ENCODE data around the gene HTR4.

Gene HTR4

GRCh38 chr5:148651528-148651927, 2.8 kb downstream of the HTR4 start:
- Mint-ChIP-seq H3K27ac (ENCODE audit: low read depth) (no peak overlapping the region), H3K4me3 (no peak overlapping the region), H3K4me1 (no peaks in the 10 kb centered on the region), H3K36me3 (ENCODE audit: insufficient read depth) (peaks cover 2% of the 10 kb centered on the region), H3K27me3 (peaks cover 78% of the 10 kb centered on the region), H3K9me3 (no peaks in the 10 kb centered on the region)
- ATAC-seq (replicated peaks; ENCODE audit: extremely low read depth, poor library complexity, severe bottlenecking) (no peak), DNase-seq (ENCODE audit: low spot score in 2 of 2) (no peak)

- DNase-seq (ENCODE audit: low spot score in 2 of 2) (no peak), ATAC-seq (replicated peaks; ENCODE audit: extremely low read depth, poor library complexity, severe bottlenecking) (no peak)
- Mint-ChIP-seq H3K4me1 (no peaks in the 10 kb centered on the region), H3K36me3 (ENCODE audit: insufficient read depth) (no peaks in the 10 kb centered on the region), H3K9me3 (no peaks in the 10 kb centered on the region), H3K27ac (ENCODE audit: low read depth) (no peak overlapping the region), H3K27me3 (peaks cover 76% of the 10 kb centered on the region), H3K4me3 (no peak overlapping the region)
Observed at GRCh38 chr5:148645527-148645926, 8.8 kb downstream of the HTR4 start.

DNA sequence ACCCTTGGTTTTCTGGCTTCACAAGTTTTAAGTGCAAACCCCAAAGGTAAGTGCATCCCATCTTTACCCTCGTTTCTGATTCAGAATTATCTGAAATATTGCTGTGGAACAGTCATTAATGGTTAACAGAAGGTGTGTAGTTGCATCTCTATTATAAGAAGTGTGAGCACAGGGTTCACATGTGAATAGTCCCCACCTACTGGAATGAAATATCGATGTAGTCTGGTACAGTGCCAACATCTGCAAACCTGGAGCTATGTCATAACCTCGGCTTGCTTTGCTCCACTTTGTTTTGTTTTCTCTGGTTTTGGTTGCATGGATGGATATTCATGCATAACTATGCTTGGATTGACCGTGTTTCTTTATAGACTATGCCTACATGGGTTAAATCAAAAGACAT, 12.6 kb downstream of the HTR4 start:
- Mint-ChIP-seq H3K36me3 (ENCODE audit: insufficient read depth) (no peaks in the 10 kb centered on the region), H3K27ac (ENCODE audit: low read depth) (no peak overlapping the region), H3K9me3 (no peaks in the 10 kb centered on the region), H3K4me3 (no peak overlapping the region), H3K27me3 (peaks cover 93% of the 10 kb centered on the region), H3K4me1 (no peaks in the 10 kb centered on the region)
- DNase-seq (ENCODE audit: low spot score in 2 of 2) (no peak), ATAC-seq (replicated peaks; ENCODE audit: extremely low read depth, poor library complexity, severe bottlenecking) (no peak)

DNA sequence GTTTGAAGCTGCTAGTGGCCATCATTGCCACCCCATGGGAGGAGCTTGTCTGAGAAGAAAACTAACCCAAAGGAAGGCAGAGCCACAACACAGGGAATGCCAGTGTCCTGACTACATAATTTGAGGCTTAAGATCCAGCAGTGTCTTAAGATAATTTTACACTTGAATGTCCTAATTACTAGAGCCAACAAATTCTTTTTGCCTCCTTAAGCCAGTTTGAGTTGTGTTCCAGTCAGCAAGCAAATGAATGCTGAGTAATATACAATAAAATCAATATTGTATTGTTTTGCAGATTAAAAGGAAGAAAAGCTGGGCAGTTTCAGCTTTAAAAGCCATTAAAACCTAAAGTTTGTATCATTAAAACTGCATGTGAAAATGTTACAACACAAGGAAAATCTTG, 13.9 kb downstream of the HTR4 start:
- Mint-ChIP-seq H3K9me3 (no peaks in the 10 kb centered on the region), H3K27ac (ENCODE audit: low read depth) (no peak overlapping the region), H3K27me3 (peaks cover 84% of the 10 kb centered on the region), H3K36me3 (ENCODE audit: insufficient read depth) (no peaks in the 10 kb centered on the region), H3K4me3 (no peak overlapping the region), H3K4me1 (no peaks in the 10 kb centered on the region)
- DNase-seq (ENCODE audit: low spot score in 2 of 2) (no peak), ATAC-seq (replicated peaks; ENCODE audit: extremely low read depth, poor library complexity, severe bottlenecking) (no peak)

DNA sequence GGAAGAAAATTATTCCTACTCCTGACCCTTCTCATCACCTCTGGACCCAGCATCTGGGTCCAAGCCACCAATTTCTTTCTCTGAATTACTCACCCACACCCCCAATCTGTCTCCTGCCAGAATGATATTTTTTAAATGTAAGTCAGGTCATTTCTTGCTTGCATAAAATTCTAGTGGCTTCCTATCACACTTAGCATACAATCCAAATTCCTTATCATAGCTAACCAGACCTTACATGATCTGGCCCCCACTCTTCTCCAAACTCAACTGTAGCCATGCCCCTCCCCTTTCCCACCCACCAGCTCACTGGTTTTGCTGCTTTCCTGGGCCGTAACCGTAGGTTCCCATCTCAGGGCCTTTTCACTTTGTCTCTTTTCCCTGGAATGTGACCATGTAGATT, 15.2 kb downstream of the HTR4 start:
- Mint-ChIP-seq H3K4me1 (no peaks in the 10 kb centered on the region), H3K4me3 (no peak overlapping the region), H3K27me3 (peaks cover 89% of the 10 kb centered on the region), H3K27ac (ENCODE audit: low read depth) (no peak overlapping the region), H3K36me3 (ENCODE audit: insufficient read depth) (no peaks in the 10 kb centered on the region), H3K9me3 (no peaks in the 10 kb centered on the region)
- no peak for DNase-seq (ENCODE audit: low spot score in 2 of 2)
- ATAC-seq (replicated peaks; ENCODE audit: extremely low read depth, poor library complexity, severe bottlenecking) = no peak

DNA sequence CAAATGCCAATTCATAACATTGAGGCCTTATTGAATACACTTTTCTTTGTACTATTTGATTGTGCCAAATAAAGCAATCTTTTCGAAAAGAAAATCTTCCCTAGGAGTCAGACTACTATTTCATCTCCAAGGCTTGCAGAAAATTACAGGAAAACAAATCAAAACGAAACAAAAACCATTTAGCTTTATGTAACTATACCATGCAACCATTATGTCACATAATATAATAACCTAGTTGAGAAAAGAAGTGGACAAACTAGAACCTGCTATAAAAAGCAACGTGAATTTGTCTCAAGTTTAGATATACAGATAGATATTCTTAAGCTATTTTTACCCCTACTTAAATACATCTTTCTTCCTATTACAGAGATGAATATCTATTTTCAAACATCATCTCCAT, 18.0 kb downstream of the HTR4 start:
- H3K4me1 Mint-ChIP-seq = peaks cover 4% of the 10 kb centered on the region
- no peak for ATAC-seq (replicated peaks; ENCODE audit: extremely low read depth, poor library complexity, severe bottlenecking)
- H3K4me3 Mint-ChIP-seq = no peak overlapping the region
- no peak overlapping the region for H3K27ac Mint-ChIP-seq (ENCODE audit: low read depth)
- H3K36me3 Mint-ChIP-seq (ENCODE audit: insufficient read depth) = no peaks in the 10 kb centered on the region
- H3K9me3 Mint-ChIP-seq = no peaks in the 10 kb centered on the region
- DNase-seq (ENCODE audit: low spot score in 2 of 2) = no peak
- peaks cover 82% of the 10 kb centered on the region for H3K27me3 Mint-ChIP-seq

- ATAC-seq (replicated peaks; ENCODE audit: extremely low read depth, poor library complexity, severe bottlenecking) = no peak
- Mint-ChIP-seq H3K27me3 (peaks cover 82% of the 10 kb centered on the region), H3K27ac (ENCODE audit: low read depth) (no peak overlapping the region), H3K4me3 (no peak overlapping the region), H3K36me3 (ENCODE audit: insufficient read depth) (no peaks in the 10 kb centered on the region), H3K9me3 (no peaks in the 10 kb centered on the region), H3K4me1 (peaks cover 4% of the 10 kb centered on the region)
- no peak for DNase-seq (ENCODE audit: low spot score in 2 of 2)
Observed at GRCh38 chr5:148635321-148636083, 18.8 kb downstream of the HTR4 start.

- ATAC-seq (replicated peaks; ENCODE audit: extremely low read depth, poor library complexity, severe bottlenecking) (no peak), DNase-seq (ENCODE audit: low spot score in 2 of 2) (no peak)
- no peaks in the 10 kb centered on the region for H3K9me3 Mint-ChIP-seq
- H3K27ac Mint-ChIP-seq (ENCODE audit: low read depth) = no peak overlapping the region
- peaks cover 67% of the 10 kb centered on the region for H3K27me3 Mint-ChIP-seq
- H3K4me3 Mint-ChIP-seq = no peak overlapping the region
- peaks cover 4% of the 10 kb centered on the region for H3K4me1 Mint-ChIP-seq
- no peaks in the 10 kb centered on the region for H3K36me3 Mint-ChIP-seq (ENCODE audit: insufficient read depth)
Observed at GRCh38 chr5:148633067-148633377, 21.3 kb downstream of the HTR4 start.

GRCh38 chr5:148632255-148633066, 21.9 kb downstream of the HTR4 start:
- ATAC-seq (replicated peaks; ENCODE audit: extremely low read depth, poor library complexity, severe bottlenecking) (no peak), DNase-seq (ENCODE audit: low spot score in 2 of 2) (no peak)
- Mint-ChIP-seq H3K9me3 (no peaks in the 10 kb centered on the region), H3K4me1 (peaks cover 4% of the 10 kb centered on the region), H3K27ac (ENCODE audit: low read depth) (no peak overlapping the region), H3K27me3 (peaks cover 64% of the 10 kb centered on the region), H3K36me3 (ENCODE audit: insufficient read depth) (no peaks in the 10 kb centered on the region), H3K4me3 (no peak overlapping the region)

GRCh38 chr5:148626986-148627385, 27.3 kb downstream of the HTR4 start:
- Mint-ChIP-seq H3K36me3 (ENCODE audit: insufficient read depth) (no peaks in the 10 kb centered on the region), H3K4me3 (no peak overlapping the region), H3K27me3 (peaks cover 54% of the 10 kb centered on the region), H3K9me3 (no peaks in the 10 kb centered on the region), H3K4me1 (peaks cover under 1% of the 10 kb centered on the region), H3K27ac (ENCODE audit: low read depth) (no peak overlapping the region)
- DNase-seq (ENCODE audit: low spot score in 2 of 2) (no peak), ATAC-seq (replicated peaks; ENCODE audit: extremely low read depth, poor library complexity, severe bottlenecking) (no peak)

DNA sequence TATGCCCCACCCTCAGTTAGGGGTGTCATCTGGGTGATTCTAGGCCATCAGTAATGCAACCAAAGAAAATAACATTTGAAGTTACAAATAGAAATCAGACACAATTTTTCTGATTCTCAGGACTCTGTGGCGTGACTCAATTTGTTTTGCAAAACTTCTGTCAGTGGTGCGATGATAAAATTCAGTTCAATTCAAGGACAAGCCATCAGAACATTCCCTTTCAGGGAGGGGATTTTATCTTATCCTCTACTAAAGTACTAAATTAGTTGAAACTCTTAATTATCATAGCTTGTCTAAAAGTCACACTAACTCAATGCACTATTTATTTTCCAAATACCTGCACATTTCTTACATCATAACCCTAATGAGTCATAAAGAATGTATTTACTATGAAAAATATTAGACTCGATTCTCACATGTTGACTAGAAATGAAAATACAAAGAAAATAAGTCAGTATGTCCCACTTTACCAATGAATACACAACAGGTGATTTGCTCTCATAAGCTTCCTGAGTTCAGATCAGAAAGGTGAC, 28.2 kb downstream of the HTR4 start:
- H3K27me3 Mint-ChIP-seq = peaks cover 49% of the 10 kb centered on the region
- H3K4me3 Mint-ChIP-seq = no peak overlapping the region
- DNase-seq (ENCODE audit: low spot score in 2 of 2) = no peak
- H3K36me3 Mint-ChIP-seq (ENCODE audit: insufficient read depth) = peaks cover 3% of the 10 kb centered on the region
- ATAC-seq (replicated peaks; ENCODE audit: extremely low read depth, poor library complexity, severe bottlenecking) = no peak
- no peak overlapping the region for H3K27ac Mint-ChIP-seq (ENCODE audit: low read depth)
- H3K4me1 Mint-ChIP-seq = peaks cover 3% of the 10 kb centered on the region
- no peaks in the 10 kb centered on the region for H3K9me3 Mint-ChIP-seq

- DNase-seq (ENCODE audit: low spot score in 2 of 2) (no peak), ATAC-seq (replicated peaks; ENCODE audit: extremely low read depth, poor library complexity, severe bottlenecking) (no peak)
- H3K4me1 Mint-ChIP-seq = peaks cover 12% of the 10 kb centered on the region
- no peak overlapping the region for H3K4me3 Mint-ChIP-seq
- H3K36me3 Mint-ChIP-seq (ENCODE audit: insufficient read depth) = peaks cover 3% of the 10 kb centered on the region
- H3K9me3 Mint-ChIP-seq = no peaks in the 10 kb centered on the region
- no peak overlapping the region for H3K27ac Mint-ChIP-seq (ENCODE audit: low read depth)
- peaks cover 40% of the 10 kb centered on the region for H3K27me3 Mint-ChIP-seq
Observed at GRCh38 chr5:148625250-148625649, 29.1 kb downstream of the HTR4 start.

DNA sequence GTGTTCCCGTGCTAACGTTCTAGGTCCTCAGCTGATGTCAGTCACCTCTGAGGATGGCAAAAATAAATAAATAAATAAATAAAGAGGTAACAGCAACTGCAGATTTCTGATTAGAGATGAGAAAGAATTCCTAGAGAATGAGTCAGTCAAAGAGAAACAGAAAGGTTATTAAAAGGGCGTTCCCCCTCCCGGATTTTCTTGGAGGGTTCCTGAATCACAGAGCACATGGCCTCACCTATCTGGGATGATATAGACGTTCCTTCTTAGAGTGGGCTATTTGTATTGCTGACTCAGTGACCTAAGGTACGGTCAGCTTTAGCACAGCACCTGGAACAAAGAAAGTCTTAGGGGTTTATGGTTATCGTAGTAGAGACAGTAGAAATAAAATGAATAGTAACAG, 30.6 kb downstream of the HTR4 start:
- Mint-ChIP-seq H3K36me3 (ENCODE audit: insufficient read depth) (peaks cover 3% of the 10 kb centered on the region), H3K9me3 (no peaks in the 10 kb centered on the region), H3K4me1 (peaks cover 25% of the 10 kb centered on the region), H3K27me3 (peaks cover 40% of the 10 kb centered on the region), H3K4me3 (no peak overlapping the region), H3K27ac (ENCODE audit: low read depth) (no peak overlapping the region)
- no peak for ATAC-seq (replicated peaks; ENCODE audit: extremely low read depth, poor library complexity, severe bottlenecking)
- DNase-seq (ENCODE audit: low spot score in 2 of 2) = no peak

Measured in central memory CD8-positive, alpha-beta T cell (primary cell).